Mammary epithelial cell (primary cell): ENCODE results near the gene RFNG.

Source experiments
- CTCF ChIP-seq, 2 donors: IDR thresholded peaks in 1 of 2; conservative IDR thresholded peaks in 1 of 2; 2 replicates each; pipeline ENCODE4 v1.5.1; 2011 to 2012; ENCODE audit warnings: inconsistent platforms in 2 of 2, low read length in 2 of 2, mild to moderate bottlenecking in 2 of 2, control low read depth in 1 of 2, low read depth in 1 of 2; ENCODE audit not compliant: insufficient read depth in 1 of 2; ENCODE audit errors: extremely low read depth in 1 of 2
- EZH2 ChIP-seq: IDR thresholded peaks from 2 replicates; pipeline ENCODE4 v1.6.1; 2012; ENCODE audit warnings: low read length, inconsistent platforms, borderline replicate concordance

- TF ChIP-seq CTCF (conservative IDR thresholded peaks at IDR 0.05 in 1 of 2, IDR thresholded peaks at IDR 0.05 in 1 of 2; ENCODE audit: extremely low read depth in 1 of 2, insufficient read depth in 1 of 2, low read depth in 1 of 2, low read length in 2 of 2), result no peak
- TF ChIP-seq EZH2, result no peak
Measured at GRCh38 chr17:82058855-82059249, 7.2 kb upstream of the RFNG start.
